B cell (primary cell): ENCODE measurements around the gene NXNL1. TPM values are rescaled to one million over a fixed set of nuclear protein-coding genes. Genes with fewer than 3 reads are reported as not detected.

Source experiments
- ATAC-seq: fragments of 200-7000 bp; cut with Tn5 transposase; one replicate; pipeline ENCODE4 v1.10.0; 2021; ENCODE audit warnings: low read depth, mild to moderate bottlenecking, moderate number of reproducible peaks, moderate library complexity
- CTCF ChIA-PET: fragments of 350-600 bp; sonication (Branson Sonifier 250); formaldehyde crosslinking; loops from one replicate; lab custom pipeline; 2021; ENCODE audit warnings: antibody characterized with exemption, inconsistent platforms; lab: Charles Lee
- POLR2A ChIA-PET: fragments of 350-600 bp; sonication (Branson Sonifier 250); formaldehyde crosslinking; loops from one replicate; lab custom pipeline; 2021; ENCODE audit warnings: antibody characterized with exemption; lab: Charles Lee
- DNase-seq: peaks from one replicate; pipeline ENCODE4 v3.0.0; 2013
- H2AFZ ChIP-seq: 2 replicates; pipeline ENCODE4 v1.6.1; 2012; ENCODE audit warnings: mild to moderate bottlenecking, low read depth, low read length; ENCODE audit not compliant: insufficient read depth, poor library complexity, severe bottlenecking
- H3K27ac ChIP-seq, 2 donors: 1 replicate in 1 of 2; 2 replicates in 1 of 2; pipeline ENCODE4 v1.5.1; 2012 to 2013; ENCODE audit warnings: low read length in 2 of 2, mild to moderate bottlenecking in 2 of 2, moderate library complexity in 1 of 2
- H3K27me3 ChIP-seq, 4 experiments: fragments of 200-600 bp in 1 of 4; sonication (generic) in 1 of 4; replicated peaks in 1 of 4; 1 replicate in 2 of 4; 2 replicates in 2 of 4; pipeline versions ENCODE4 v1.6.1 to v1.7.0; 2013 to 2016; ENCODE audit warnings: low read length in 3 of 4, mild to moderate bottlenecking in 2 of 4, mixed read lengths in 1 of 4, moderate library complexity in 1 of 4; ENCODE audit not compliant: insufficient read depth in 4 of 4, control insufficient read depth in 3 of 4; ENCODE audit errors: control extremely low read depth in 1 of 4
- H3K36me3 ChIP-seq, 2 experiments: replicated peaks in 1 of 2; 1 replicate in 1 of 2; 2 replicates in 1 of 2; pipeline versions ENCODE4 v1.6.1 to v1.7.1; 2013; ENCODE audit warnings: low read length in 1 of 2; ENCODE audit not compliant: insufficient read depth in 2 of 2, control insufficient read depth in 1 of 2; ENCODE audit errors: control extremely low read depth in 1 of 2, extremely low read depth in 1 of 2
- H3K4me1 ChIP-seq, 2 donors: fragments of 200-600 bp in 1 of 2; sonication (generic) in 1 of 2; 1 replicate in 1 of 2; 2 replicates in 1 of 2; pipeline versions ENCODE4 v1.5.1 to v1.6.1; 2013 to 2017; ENCODE audit warnings: low read length in 2 of 2; ENCODE audit not compliant: control insufficient read depth in 2 of 2, insufficient read depth in 2 of 2
- H3K4me2 ChIP-seq: replicated peaks from 2 replicates; pipeline ENCODE3; 2012; ENCODE audit warnings: mild to moderate bottlenecking, low read depth, low read length; ENCODE audit not compliant: poor library complexity, severe bottlenecking
- H3K4me3 ChIP-seq, 5 experiments: fragments of 200-600 bp in 1 of 5; sonication (generic) in 1 of 5; 1 replicate in 3 of 5; 2 replicates in 2 of 5; pipeline versions ENCODE4 v1.5.1 to v1.7.0; 2011 to 2016; ENCODE audit warnings: low read length in 4 of 5, mild to moderate bottlenecking in 4 of 5, low read depth in 2 of 5, control low read depth in 1 of 5, moderate library complexity in 1 of 5; ENCODE audit not compliant: insufficient read depth in 1 of 5; ENCODE audit errors: control extremely low read depth in 1 of 5, extremely low read depth in 1 of 5
- H3K79me2 ChIP-seq: fragments of 200-600 bp; sonication (generic); one replicate; pipeline ENCODE4 v1.6.0; 2016; ENCODE audit warnings: low read length; ENCODE audit not compliant: control insufficient read depth, insufficient read depth
- H3K9ac ChIP-seq: fragments of 200-600 bp; sonication (generic); 2 replicates; pipeline ENCODE4 v1.6.1; 2017; ENCODE audit warnings: mild to moderate bottlenecking, low read length, moderate library complexity
- H3K9me3 ChIP-seq, 3 donors: one replicate each; pipeline versions ENCODE4 v1.6.1 to v1.7.1; 2013; ENCODE audit warnings: low read length in 2 of 3; ENCODE audit not compliant: control insufficient read depth in 2 of 3, insufficient read depth in 1 of 3; ENCODE audit errors: control extremely low read depth in 1 of 3
- H4K20me1 ChIP-seq: 2 replicates; pipeline ENCODE4 v1.6.0; 2012; ENCODE audit warnings: mild to moderate bottlenecking, low read length; ENCODE audit not compliant: insufficient read depth, control insufficient read depth, poor library complexity, severe bottlenecking
- H3K27ac Mint-ChIP-seq: one replicate; pipeline ENCODE4 v1.8.0; 2021; ENCODE audit warnings: mixed read lengths
- H3K27me3 Mint-ChIP-seq: one replicate; pipeline ENCODE4 v1.8.0; 2021; ENCODE audit warnings: mixed read lengths
- H3K4me1 Mint-ChIP-seq: one replicate; pipeline ENCODE4 v1.8.0; 2021; ENCODE audit warnings: mixed read lengths
- H3K4me3 Mint-ChIP-seq: one replicate; pipeline ENCODE4 v1.8.0; 2021; ENCODE audit warnings: mixed read lengths
- H3K9me3 Mint-ChIP-seq: one replicate; pipeline ENCODE4 v1.8.0; 2022; ENCODE audit warnings: mixed read lengths; ENCODE audit not compliant: insufficient read depth
- EZH2 ChIP-seq: IDR thresholded peaks from 2 replicates; pipeline ENCODE4 v1.6.1; 2012; ENCODE audit warnings: borderline replicate concordance, low read depth, mild to moderate bottlenecking, moderate library complexity, low read length; ENCODE audit not compliant: insufficient read depth, poor library complexity, severe bottlenecking
- WGBS: methylation state at CpG from one replicate; pipeline ENCODE4 v1.1.5; 2013; ENCODE audit warnings: missing lambda C conversion rate; ENCODE audit not compliant: insufficient coverage; 5-methylcytosine and 5-hydroxymethylcytosine counted together
- intact Hi-C: fragments of 100-400 bp; cut with micrococcal nuclease; formaldehyde crosslinking; loops from one replicate; pipeline ENCODE4 v1.10.0; 2022
- polyA plus RNA-seq: library from polyadenylated mRNA; depleted of rRNA; stranded (reverse); fragments of >200 nt; gene quantifications from 2 replicates; pipeline ENCODE4 v1.2.3, GENCODE V29; 2012
- total RNA-seq, 2 donors: library from RNA; stranded (reverse); fragments of 120-200 nt in 1 of 2; gene quantifications; 1 replicate in 1 of 2; 2 replicates in 1 of 2; pipeline versions ENCODE4 v1.2.3 to v1.2.4, GENCODE V29; 2013 to 2022
- TF ChIP-seq, protein P1 (sequence below): fragments of 200-600 bp; IDR thresholded peaks from one replicate; pipeline ENCODE4 v1.8.0; 2022; ENCODE audit warnings: antibody characterized with exemption, mild to moderate bottlenecking

The NXNL1 gene
- total and polyA plus RNA-seq, 2 donors (not counting 1 experiment from before 2014, with no cell fraction given) = not detected

DNA sequence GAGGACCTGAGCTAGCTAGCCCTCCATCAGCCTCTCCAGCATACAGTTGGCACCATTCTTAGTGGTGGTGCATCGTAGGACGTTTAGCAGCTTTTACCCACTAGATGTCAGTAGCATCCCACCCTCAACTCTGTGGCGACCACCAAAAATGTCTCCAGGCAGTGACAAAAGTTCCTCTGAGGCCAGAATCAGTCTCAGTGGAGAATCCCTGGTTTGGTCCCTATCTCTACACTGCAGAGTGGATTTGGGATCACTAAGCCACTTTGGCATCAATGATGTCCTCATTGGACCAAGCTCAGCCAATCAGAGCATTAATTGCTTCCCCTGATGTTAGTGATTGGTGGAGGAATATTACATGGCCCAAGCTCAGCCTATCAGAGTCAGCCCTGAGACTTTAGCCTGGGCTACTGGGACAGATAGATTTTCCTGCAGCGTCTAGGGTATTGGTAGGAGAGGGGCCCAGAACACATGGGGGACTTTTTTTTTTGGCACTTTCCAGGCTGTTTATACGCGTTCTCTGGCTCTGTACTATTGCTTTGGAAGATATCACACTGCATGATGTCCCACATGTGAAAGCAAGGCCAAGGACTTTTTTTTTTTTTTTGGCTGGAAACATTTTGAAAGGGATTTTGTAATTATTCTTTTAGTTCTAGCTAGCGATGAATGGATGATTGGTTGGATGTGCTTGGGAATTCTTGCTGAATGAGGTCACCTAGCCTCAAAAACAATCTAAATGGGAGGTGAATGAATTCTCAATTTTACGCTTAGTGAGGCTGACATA is 19.3 kb downstream of the NXNL1 start:
- POLR2A ChIA-PET = interaction anchor here (0.6 kb wide), 2 partner anchors 172 to 338 kb away, joined by 3 to 6 read pairs; no protein-coding TSS in a partner anchor
- no peak overlapping the region for H3K27ac Mint-ChIP-seq

More for the DNA sequence above, 19.3 kb downstream of the NXNL1 start:
- no peaks in the 10 kb centered on the region for H4K20me1 ChIP-seq
- H3K9me3 ChIP-seq = peaks cover 0 to 7% (median 1%) of the 10 kb centered on the region in 3 donors
- Mint-ChIP-seq H3K4me3 (no peak overlapping the region), H3K9me3 (peaks cover 2% of the 10 kb centered on the region), H3K4me1 (no peaks in the 10 kb centered on the region), H3K27me3 (no peaks in the 10 kb centered on the region)
- H3K27ac ChIP-seq = no peak overlapping the region
- no peak overlapping the region for H3K4me3 ChIP-seq
- H3K4me2 ChIP-seq = no peak overlapping the region
- CTCF ChIA-PET = interaction anchor here (0.6 to 1.5 kb wide), 11 partner anchors 11 to 1321 kb away, joined by 3 to 6 read pairs (median 3); partner anchors contain the start of gene CCDC124
- DNase-seq (peak; percentile 48), ATAC-seq (peak; percentile 31)
- 66% methylated on average over 6 of the region's 8 CpGs for WGBS
- TF ChIP-seq EZH2 = no peak
- TF ChIP-seq, protein P1, sequence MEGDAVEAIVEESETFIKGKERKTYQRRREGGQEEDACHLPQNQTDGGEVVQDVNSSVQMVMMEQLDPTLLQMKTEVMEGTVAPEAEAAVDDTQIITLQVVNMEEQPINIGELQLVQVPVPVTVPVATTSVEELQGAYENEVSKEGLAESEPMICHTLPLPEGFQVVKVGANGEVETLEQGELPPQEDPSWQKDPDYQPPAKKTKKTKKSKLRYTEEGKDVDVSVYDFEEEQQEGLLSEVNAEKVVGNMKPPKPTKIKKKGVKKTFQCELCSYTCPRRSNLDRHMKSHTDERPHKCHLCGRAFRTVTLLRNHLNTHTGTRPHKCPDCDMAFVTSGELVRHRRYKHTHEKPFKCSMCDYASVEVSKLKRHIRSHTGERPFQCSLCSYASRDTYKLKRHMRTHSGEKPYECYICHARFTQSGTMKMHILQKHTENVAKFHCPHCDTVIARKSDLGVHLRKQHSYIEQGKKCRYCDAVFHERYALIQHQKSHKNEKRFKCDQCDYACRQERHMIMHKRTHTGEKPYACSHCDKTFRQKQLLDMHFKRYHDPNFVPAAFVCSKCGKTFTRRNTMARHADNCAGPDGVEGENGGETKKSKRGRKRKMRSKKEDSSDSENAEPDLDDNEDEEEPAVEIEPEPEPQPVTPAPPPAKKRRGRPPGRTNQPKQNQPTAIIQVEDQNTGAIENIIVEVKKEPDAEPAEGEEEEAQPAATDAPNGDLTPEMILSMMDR = peak; percentile 18
- H3K79me2 ChIP-seq = no peaks in the 10 kb centered on the region
- H3K4me1 ChIP-seq = no peaks in the 10 kb centered on the region
- intact Hi-C loops = loop anchor here (10.0 kb wide), 1 partner anchor 413 kb away; the partner anchor contains the start of gene RPL18A
- H3K27me3 ChIP-seq = no peaks in the 10 kb centered on the region
- H2AFZ ChIP-seq = no peak overlapping the region
- H3K9ac ChIP-seq = no peak overlapping the region
- H3K36me3 ChIP-seq = no peaks in the 10 kb centered on the region
